ENCODE data around the gene DENND5B. TPM values are rescaled to one million over a fixed set of nuclear protein-coding genes. Genes with fewer than 3 reads are reported as not detected.

Gene DENND5B
- total RNA-seq, 1 experiment from 2014 or later = 9.2 TPM

GRCh38 chr12:31440134-31440533, 150.8 kb downstream of the DENND5B start:
- ChIA-PET CTCF (no interaction called here), POLR2A (ENCODE audit: unreplicated experiment) (no interaction called here)
- no peak for TF ChIP-seq CTCF (conservative IDR thresholded peaks at IDR 0.05)
- TF ChIP-seq EZH2 (IDR thresholded peaks at IDR 0.05; ENCODE audit: low read depth) = no peak
- no peaks in the 10 kb centered on the region for H3K9me2 ChIP-seq (ENCODE audit: insufficient read depth)
- H3K36me3 ChIP-seq (ENCODE audit: low read depth) = no peaks in the 10 kb centered on the region
- no peak overlapping the region for H2AFZ ChIP-seq
- no peak overlapping the region for H3K27ac ChIP-seq
- DNase-seq = no peak
- no peaks in the 10 kb centered on the region for H3F3A ChIP-seq (ENCODE audit: insufficient read depth, low read depth)
- no peaks in the 10 kb centered on the region for H3K4me1 ChIP-seq (replicated peaks; ENCODE audit: insufficient read depth)
- H3K27me3 ChIP-seq (ENCODE audit: insufficient read depth, low read depth) = no peaks in the 10 kb centered on the region
- no TSS peak for BruUV-seq (replicated peaks)
- H4K20me1 ChIP-seq (ENCODE audit: insufficient read depth) = no peaks in the 10 kb centered on the region
- H3K4me2 ChIP-seq = no peak overlapping the region
- intact Hi-C loops (cut with micrococcal nuclease; ENCODE audit: unreplicated experiment) = no loop called here
- H3K4me3 ChIP-seq = no peak overlapping the region
- H3K79me2 ChIP-seq (ENCODE audit: low read depth) = no peaks in the 10 kb centered on the region
- no peaks in the 10 kb centered on the region for H3K9me3 ChIP-seq (ENCODE audit: insufficient read depth, low read depth)

GRCh38 chr12:31431721-31432240, 159.2 kb downstream of the DENND5B start:
- no peaks in the 10 kb centered on the region for H3K36me3 ChIP-seq (ENCODE audit: low read depth)
- TF ChIP-seq EZH2 (IDR thresholded peaks at IDR 0.05; ENCODE audit: low read depth) (no peak), CTCF (conservative IDR thresholded peaks at IDR 0.05) (no peak)
- no peak overlapping the region for H3K27ac ChIP-seq
- no peak overlapping the region for H3K4me2 ChIP-seq
- no TSS peak for BruUV-seq (replicated peaks)
- no peaks in the 10 kb centered on the region for H4K20me1 ChIP-seq (ENCODE audit: insufficient read depth)
- POLR2A ChIA-PET (ENCODE audit: unreplicated experiment) = no interaction called here
- H3K27me3 ChIP-seq (ENCODE audit: insufficient read depth, low read depth) = no peaks in the 10 kb centered on the region
- H2AFZ ChIP-seq = no peak overlapping the region
- no peak for DNase-seq
- H3K9me2 ChIP-seq (ENCODE audit: insufficient read depth) = no peaks in the 10 kb centered on the region
- no peaks in the 10 kb centered on the region for H3F3A ChIP-seq (ENCODE audit: insufficient read depth, low read depth)
- CTCF ChIA-PET = no interaction called here
- H3K9me3 ChIP-seq (ENCODE audit: insufficient read depth, low read depth) = no peaks in the 10 kb centered on the region
- intact Hi-C loops (cut with micrococcal nuclease; ENCODE audit: unreplicated experiment) = no loop called here
- no peak overlapping the region for H3K4me3 ChIP-seq
- H3K79me2 ChIP-seq (ENCODE audit: low read depth) = no peaks in the 10 kb centered on the region
- no peaks in the 10 kb centered on the region for H3K4me1 ChIP-seq (replicated peaks; ENCODE audit: insufficient read depth)

- DNase-seq = no peak
- Histone ChIP-seq H3F3A (ENCODE audit: insufficient read depth, low read depth) (no peaks in the 10 kb centered on the region), H3K79me2 (ENCODE audit: low read depth) (no peaks in the 10 kb centered on the region), H3K36me3 (ENCODE audit: low read depth) (no peaks in the 10 kb centered on the region), H3K4me1 (replicated peaks; ENCODE audit: insufficient read depth) (no peaks in the 10 kb centered on the region), H3K9me3 (ENCODE audit: insufficient read depth, low read depth) (peaks cover 3% of the 10 kb centered on the region; the same call in 1 of the 2 replicates), H4K20me1 (ENCODE audit: insufficient read depth) (no peaks in the 10 kb centered on the region), H2AFZ (no peak overlapping the region), H3K9me2 (ENCODE audit: insufficient read depth) (no peaks in the 10 kb centered on the region), H3K27me3 (ENCODE audit: insufficient read depth, low read depth) (no peaks in the 10 kb centered on the region), H3K4me3 (no peak overlapping the region), H3K27ac (no peak overlapping the region), H3K4me2 (no peak overlapping the region)
- BruUV-seq (replicated peaks) = no TSS peak
- ChIA-PET CTCF (no interaction called here), POLR2A (ENCODE audit: unreplicated experiment) (no interaction called here)
- TF ChIP-seq CTCF (conservative IDR thresholded peaks at IDR 0.05) (no peak), EZH2 (IDR thresholded peaks at IDR 0.05; ENCODE audit: low read depth) (no peak)
- intact Hi-C loops (cut with micrococcal nuclease; ENCODE audit: unreplicated experiment) = no loop called here
Observed at GRCh38 chr12:31423405-31423804, 167.5 kb downstream of the DENND5B start.
